H1 (cell line): ENCODE results near the gene PREX1. TPM values are rescaled to one million over a fixed set of nuclear protein-coding genes. Genes with fewer than 3 reads are reported as not detected.

Experiments
- CTCF ChIA-PET: fragments of 300-600 bp; sonication (Branson Sonifier 250); formaldehyde crosslinking; loops from one replicate; lab custom pipeline; 2021; ENCODE audit not compliant: partially characterized antibody; lab: Charles Lee
- POLR2A ChIA-PET: fragments of 300-600 bp; sonication (Branson Sonifier 250); formaldehyde crosslinking; loops from one replicate; lab custom pipeline; 2021; ENCODE audit warnings: inconsistent platforms; ENCODE audit not compliant: partially characterized antibody; lab: Charles Lee
- DNase-seq, 2 experiments: peaks; one replicate each; pipeline versions ENCODE4 v3.0.0 to v3.0.0-alpha.2; 2010 to 2022; ENCODE audit warnings: low spot score in 2 of 2, low read depth in 1 of 2, mixed read lengths in 1 of 2
- FAIRE-seq: peaks from 2 replicates; lab custom pipeline; 2011; peaks lifted over from hg19 to GRCh38; lab: Jason Lieb, UNC
- H2AFZ ChIP-seq: 2 replicates; pipeline ENCODE4 v1.8.1; 2012; ENCODE audit warnings: low read length, inconsistent platforms
- H2AK5ac ChIP-seq: 2 replicates; pipeline ENCODE4 v1.6.1; 2013; ENCODE audit warnings: low read depth, low read length
- H2BK120ac ChIP-seq: replicated peaks from 2 replicates; pipeline ENCODE3; 2013; ENCODE audit warnings: low read depth, low read length, inconsistent platforms
- H2BK12ac ChIP-seq: 2 replicates; pipeline ENCODE4 v1.6.1; 2013; ENCODE audit warnings: low read depth, low read length
- H2BK15ac ChIP-seq: 2 replicates; pipeline ENCODE4 v1.6.1; 2013; ENCODE audit warnings: low read length
- H2BK20ac ChIP-seq: 2 replicates; pipeline ENCODE4 v1.6.1; 2013; ENCODE audit warnings: low read length
- H2BK5ac ChIP-seq: 2 replicates; pipeline ENCODE4 v1.6.1; 2013; ENCODE audit warnings: low read depth, low read length
- H3K14ac ChIP-seq: 2 replicates; pipeline ENCODE4 v1.6.1; 2013; ENCODE audit warnings: inconsistent platforms; ENCODE audit not compliant: insufficient read length
- H3K18ac ChIP-seq: 2 replicates; pipeline ENCODE4 v1.6.1; 2013; ENCODE audit warnings: low read length; ENCODE audit errors: extremely low read depth
- H3K23ac ChIP-seq: 2 replicates; pipeline ENCODE4 v1.6.1; 2013; ENCODE audit warnings: inconsistent platforms; ENCODE audit not compliant: insufficient read length
- H3K23me2 ChIP-seq: 2 replicates; pipeline ENCODE4 v1.6.1; 2013; ENCODE audit warnings: low read depth, low read length
- H3K27ac ChIP-seq: 2 replicates; pipeline ENCODE4 v1.6.1; 2011; ENCODE audit warnings: low read depth, low read length, inconsistent platforms
- H3K27me3 ChIP-seq, 4 experiments: replicated peaks in 1 of 4; 1 replicate in 1 of 4; 2 replicates in 3 of 4; pipeline versions ENCODE4 v1.6.1 to v1.8.1; 2011 to 2013; ENCODE audit warnings: low read length in 3 of 4, mild to moderate bottlenecking in 3 of 4, inconsistent platforms in 2 of 4, mixed read lengths in 2 of 4, moderate library complexity in 1 of 4; ENCODE audit not compliant: control insufficient read depth in 3 of 4, insufficient read depth in 3 of 4; ENCODE audit errors: extremely low read depth in 1 of 4
- H3K36me3 ChIP-seq, 4 experiments: 2 replicates each; pipeline versions ENCODE4 v1.6.1 to v1.8.1; 2011 to 2013; ENCODE audit warnings: mild to moderate bottlenecking in 4 of 4, low read length in 3 of 4, moderate library complexity in 2 of 4, control low read depth in 1 of 4, inconsistent platforms in 1 of 4; ENCODE audit not compliant: insufficient read depth in 4 of 4, control insufficient read depth in 2 of 4
- H3K4ac ChIP-seq: replicated peaks from 2 replicates; pipeline ENCODE3; 2013; ENCODE audit warnings: low read length, low read depth, mixed read lengths, inconsistent platforms; ENCODE audit not compliant: insufficient read length
- H3K4me1 ChIP-seq, 4 experiments: replicated peaks in 1 of 4; 1 replicate in 1 of 4; 2 replicates in 3 of 4; pipeline versions ENCODE4 v1.6.1 to v1.8.1; 2011 to 2013; ENCODE audit warnings: low read length in 3 of 4, inconsistent platforms in 2 of 4, mixed read lengths in 1 of 4; ENCODE audit not compliant: insufficient read depth in 4 of 4, control insufficient read depth in 3 of 4
- H3K4me2 ChIP-seq, 2 experiments: 2 replicates each; pipeline versions ENCODE4 v1.6.1 to v1.8.1; 2011 to 2013; ENCODE audit warnings: low read depth in 2 of 2, low read length in 2 of 2, control low read depth in 1 of 2, inconsistent platforms in 1 of 2, mild to moderate bottlenecking in 1 of 2; ENCODE audit not compliant: insufficient read depth in 1 of 2
- H3K4me3 ChIP-seq, 4 experiments: fragments of 200-600, 300-600 bp in 1 of 4; sonication (generic), shearing (Covaris generic), sonication (Bioruptor Twin) in 1 of 4; 2 replicates each; pipeline versions ENCODE4 v1.5.1 to v1.8.1; 2011 to 2016; ENCODE audit warnings: low read length in 4 of 4, low read depth in 3 of 4, control low read depth in 2 of 4, inconsistent platforms in 2 of 4, mild to moderate bottlenecking in 2 of 4, mixed read lengths in 1 of 4, moderate library complexity in 1 of 4; ENCODE audit not compliant: insufficient read depth in 2 of 4; ENCODE audit errors: extremely low read depth in 1 of 4
- H3K56ac ChIP-seq: replicated peaks from 2 replicates; pipeline ENCODE3; 2013; ENCODE audit warnings: low read depth, mild to moderate bottlenecking, mixed read lengths, low read length, inconsistent platforms; ENCODE audit not compliant: insufficient read length
- H3K79me1 ChIP-seq: 2 replicates; pipeline ENCODE4 v1.6.1; 2013; ENCODE audit warnings: low read depth, low read length, control low read depth
- H3K79me2 ChIP-seq, 2 experiments: 2 replicates each; pipeline versions ENCODE4 v1.6.1 to v1.8.1; 2012 to 2013; ENCODE audit warnings: low read length in 2 of 2, mild to moderate bottlenecking in 2 of 2, inconsistent platforms in 1 of 2; ENCODE audit not compliant: insufficient read depth in 2 of 2, control insufficient read depth in 1 of 2
- H3K9ac ChIP-seq, 4 experiments: replicated peaks in 1 of 4; 1 replicate in 1 of 4; 2 replicates in 3 of 4; pipeline versions ENCODE4 v1.6.1 to v1.8.1; 2011 to 2013; ENCODE audit warnings: low read depth in 3 of 4, low read length in 3 of 4, control low read depth in 2 of 4, mild to moderate bottlenecking in 2 of 4, moderate library complexity in 2 of 4, inconsistent platforms in 1 of 4; ENCODE audit errors: extremely low read depth in 1 of 4
- H3K9me3 ChIP-seq, 2 experiments: 2 replicates each; pipeline versions ENCODE4 v1.6.1 to v1.8.1; 2012 to 2013; ENCODE audit warnings: mild to moderate bottlenecking in 2 of 2, moderate library complexity in 2 of 2, control low read depth in 1 of 2, inconsistent platforms in 1 of 2, low read depth in 1 of 2, low read length in 1 of 2, mixed read lengths in 1 of 2; ENCODE audit not compliant: insufficient read depth in 2 of 2
- H4K20me1 ChIP-seq, 2 experiments: replicated peaks in 1 of 2; 2 replicates each; pipeline versions ENCODE3 to v1.8.1; 2011 to 2013; ENCODE audit warnings: inconsistent platforms in 2 of 2, low read length in 2 of 2, mild to moderate bottlenecking in 1 of 2; ENCODE audit not compliant: insufficient read depth in 2 of 2, control insufficient read depth in 1 of 2
- H4K5ac ChIP-seq: 2 replicates; pipeline ENCODE4 v1.6.1; 2013; ENCODE audit warnings: low read length, low read depth, mixed read lengths, inconsistent platforms; ENCODE audit not compliant: insufficient read length
- H4K8ac ChIP-seq: 2 replicates; pipeline ENCODE4 v1.8.0; 2013; ENCODE audit warnings: mild to moderate bottlenecking, moderate library complexity, low read length, inconsistent platforms; ENCODE audit not compliant: insufficient read depth; ENCODE audit errors: extremely low read depth
- H4K91ac ChIP-seq: replicated peaks from 2 replicates; pipeline ENCODE3; 2013; ENCODE audit warnings: low read length, mixed read lengths, inconsistent platforms; ENCODE audit not compliant: insufficient read length
- BCL11A ChIP-seq, 2 experiments: IDR thresholded peaks; one replicate each; pipeline ENCODE4 v1.6.1; 2011; ENCODE audit warnings: low read depth in 2 of 2, low read length in 2 of 2, mild to moderate bottlenecking in 2 of 2
- BRCA1 ChIP-seq: IDR thresholded peaks from 2 replicates; pipeline ENCODE4 v1.6.1; 2012; ENCODE audit warnings: low read depth, low read length, improper control_type of control experiment
- CREB1 ChIP-seq: IDR thresholded peaks from 2 replicates; pipeline ENCODE4 v1.6.1; 2012; ENCODE audit warnings: inconsistent platforms
- EGR1 ChIP-seq: IDR thresholded peaks from 2 replicates; pipeline ENCODE4 v1.6.1; 2011; ENCODE audit warnings: low read depth, low read length, borderline replicate concordance
- GABPA ChIP-seq: IDR thresholded peaks from 2 replicates; pipeline ENCODE4 v1.6.1; 2011; ENCODE audit warnings: mild to moderate bottlenecking, low read length, moderate library complexity, borderline replicate concordance; ENCODE audit not compliant: insufficient read depth
- HDAC2 ChIP-seq, 2 experiments: fragments of 300-600 bp in 1 of 2; sonication (generic) in 1 of 2; IDR thresholded peaks; 2 replicates each; pipeline ENCODE4 v1.6.1; 2011 to 2012; ENCODE audit warnings: low read depth in 2 of 2, low read length in 2 of 2, mild to moderate bottlenecking in 2 of 2, moderate library complexity in 2 of 2, borderline replicate concordance in 1 of 2, inconsistent platforms in 1 of 2
- KDM5A ChIP-seq: fragments of 200-600 bp; IDR thresholded peaks from 2 replicates; pipeline ENCODE4 v1.7.1; 2012; ENCODE audit warnings: mild to moderate bottlenecking, low read length, inconsistent platforms, mixed read lengths
- RNF2 ChIP-seq: fragments of 200-900, 300-1000 bp; sonication (generic); IDR thresholded peaks from 2 replicates; pipeline ENCODE4 v1.7.1; 2016; ENCODE audit warnings: borderline replicate concordance, low read depth, mild to moderate bottlenecking, antibody characterized with exemption, low read length; ENCODE audit not compliant: poor library complexity, severe bottlenecking; ENCODE audit errors: missing control alignments
- SAP30 ChIP-seq: fragments of 300-600 bp; sonication (generic); IDR thresholded peaks from 2 replicates; pipeline ENCODE4 v1.7.1; 2012; ENCODE audit warnings: low read length, moderate library complexity, mild to moderate bottlenecking, inconsistent platforms; ENCODE audit not compliant: insufficient read depth, insufficient replicate concordance
- SIN3A ChIP-seq, 2 experiments: IDR thresholded peaks in 1 of 2; conservative IDR thresholded peaks in 1 of 2; 2 replicates each; pipeline ENCODE4 v1.6.1; 2011 to 2012; ENCODE audit warnings: low read length in 2 of 2, improper control_type of control experiment in 1 of 2, low read depth in 1 of 2, mild to moderate bottlenecking in 1 of 2
- TCF12 ChIP-seq: IDR thresholded peaks from 2 replicates; pipeline ENCODE4 v1.6.1; 2011; ENCODE audit warnings: low read depth, mild to moderate bottlenecking, low read length
- TEAD4 ChIP-seq: IDR thresholded peaks from 2 replicates; pipeline ENCODE4 v1.6.1; 2012; ENCODE audit warnings: low read depth, low read length, inconsistent platforms, mixed read lengths
- WGBS, 2 experiments: shearing (Covaris generic) in 1 of 2; methylation state at CpG; one replicate each; pipeline versions ENCODE4 v1.1.6 to v1.1.7; 2013 to 2015; ENCODE audit warnings: low lambda C conversion rate in 2 of 2, mixed read lengths in 2 of 2, inconsistent platforms in 1 of 2, low coverage in 1 of 2, missing lambda C conversion rate in 1 of 2; ENCODE audit not compliant: insufficient replicate concordance in 2 of 2, insufficient coverage in 1 of 2, insufficient read length in 1 of 2; ENCODE audit errors: extremely low coverage in 1 of 2, missing lambda C conversion rate in 1 of 2; 5-methylcytosine and 5-hydroxymethylcytosine counted together
- polyA plus RNA-seq, 7 experiments: library from polyadenylated mRNA; depleted of rRNA in 3 of 7; stranded (reverse) in 5 of 7; unstranded in 2 of 7; fragments of >200 nt in 5 of 7; fragments of 200-250 nt in 2 of 7; gene quantifications; 1 replicate in 5 of 7; 2 replicates in 1 of 7; 4 replicates in 1 of 7; pipeline versions ENCODE4 v1.2.1 to v1.2.3, GENCODE V29; 2011 to 2013; ENCODE audit warnings: missing spikeins in 2 of 7, mixed read lengths in 2 of 7
- total RNA-seq: library from RNA; stranded (reverse); fragmentation: NEBNext Ultra II Directional; extraction: Animal tissue kit (Norgen Biotek cat#: 25700); gene quantifications from 2 replicates; pipeline ENCODE4 v1.2.1, GENCODE V29; 2021
- TF ChIP-seq, protein P1 (sequence below): IDR thresholded peaks from 2 replicates; pipeline ENCODE4 v1.6.1; 2012; ENCODE audit warnings: inconsistent platforms

The PREX1 gene
- total and polyA plus RNA-seq, 2 of the 8 experiments (the other 6 are each of a cell fraction or from before 2014, with no cell fraction given) = 10.7 to 12.8 TPM

DNA sequence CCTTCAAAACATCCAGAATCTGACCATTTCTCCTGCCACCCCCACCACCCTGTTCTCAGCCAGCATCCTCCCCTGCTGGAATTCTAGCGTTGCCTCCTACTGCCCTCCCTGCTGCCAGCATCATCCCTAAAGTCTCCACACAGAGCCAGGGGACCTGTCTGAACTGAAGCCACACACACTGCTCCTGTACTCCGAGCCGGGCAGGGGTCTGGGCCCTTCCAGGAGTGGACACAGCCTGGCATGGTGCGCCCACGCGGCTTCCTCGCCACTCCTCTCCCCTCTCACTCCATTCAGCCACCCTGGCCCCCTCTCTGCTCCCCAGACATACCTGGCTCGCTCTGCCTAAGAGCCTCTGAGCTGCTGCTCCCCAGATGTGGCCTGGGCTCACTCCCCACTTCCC lies 155.5 kb downstream of the PREX1 start:
- no peak overlapping the region for H3K14ac ChIP-seq
- 90% methylated on average over 8 of the region's 8 CpGs; no CpG with 5 or more reads in 1 of the 2 experiments for WGBS, 2 experiments
- no peaks in the 10 kb centered on the region for H3K79me2 ChIP-seq
- ChIA-PET POLR2A (no interaction called here), CTCF (interaction anchor here (0.6 to 2.3 kb wide), 2 partner anchors 14 to 1940 kb away, joined by 3 to 14 read pairs; no protein-coding TSS in a partner anchor)
- no peak overlapping the region for H3K4me2 ChIP-seq
- no peak overlapping the region for H3K56ac ChIP-seq
- H2BK120ac ChIP-seq = no peak overlapping the region
- no peaks in the 10 kb centered on the region; a peak in 1 of 7 replicates for H3K4me1 ChIP-seq
- H2AFZ ChIP-seq = no peak overlapping the region
- H3K4me3 ChIP-seq = no peak overlapping the region
- no peak overlapping the region for H3K4ac ChIP-seq
- DNase-seq = no peak
- H2AK5ac ChIP-seq = no peak overlapping the region
- H3K9ac ChIP-seq = no peak overlapping the region
- no peak overlapping the region for H4K91ac ChIP-seq
- no peak for TF ChIP-seq HDAC2 (IDR thresholded peaks at IDR 0.05; ENCODE audit: borderline replicate concordance in 1 of 2, low read depth in 2 of 2, low read length in 2 of 2)
- TF ChIP-seq BRCA1 = no peak
- TF ChIP-seq EGR1 = no peak
- no peak for TF ChIP-seq GABPA
- no peak for TF ChIP-seq TEAD4
- no peak for TF ChIP-seq KDM5A
- no peak for TF ChIP-seq BCL11A (IDR thresholded peaks at IDR 0.05; ENCODE audit: low read depth in 2 of 2, low read length in 2 of 2)
- no peak for TF ChIP-seq SAP30
- TF ChIP-seq CREB1 = no peak
- TF ChIP-seq SIN3A (conservative IDR thresholded peaks at IDR 0.05 in 1 of 2, IDR thresholded peaks at IDR 0.05 in 1 of 2; ENCODE audit: low read depth in 1 of 2, low read length in 2 of 2) = no peak
- TF ChIP-seq, protein P1, sequence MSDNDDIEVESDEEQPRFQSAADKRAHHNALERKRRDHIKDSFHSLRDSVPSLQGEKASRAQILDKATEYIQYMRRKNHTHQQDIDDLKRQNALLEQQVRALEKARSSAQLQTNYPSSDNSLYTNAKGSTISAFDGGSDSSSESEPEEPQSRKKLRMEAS = no peak
- no peak for TF ChIP-seq RNF2
- no peak for TF ChIP-seq TCF12
- H4K8ac ChIP-seq = no peak overlapping the region
- H2BK5ac ChIP-seq = no peak overlapping the region
- no peak overlapping the region for H2BK15ac ChIP-seq
- H3K23ac ChIP-seq = no peak overlapping the region
- no peak for FAIRE-seq
- no peaks in the 10 kb centered on the region for H3K27me3 ChIP-seq
- no peak overlapping the region for H3K18ac ChIP-seq
- H2BK12ac ChIP-seq = no peak overlapping the region
- no peaks in the 10 kb centered on the region for H3K79me1 ChIP-seq
- H4K20me1 ChIP-seq = no peaks in the 10 kb centered on the region
- no peaks in the 10 kb centered on the region; the same call in 1 of the 2 replicates for H3K23me2 ChIP-seq
- no peak overlapping the region for H3K27ac ChIP-seq
- H3K9me3 ChIP-seq = no peaks in the 10 kb centered on the region
- no peak overlapping the region for H2BK20ac ChIP-seq
- no peaks in the 10 kb centered on the region for H3K36me3 ChIP-seq
- H4K5ac ChIP-seq = no peak overlapping the region
